ENCODE measurements around the gene KCNQ1OT1. TPM values are rescaled to one million over a fixed set of nuclear protein-coding genes. Genes with fewer than 3 reads are reported as not detected.

The KCNQ1OT1 gene
- total RNA-seq, 1 experiment from 2014 or later, result 0.18 TPM

DNA sequence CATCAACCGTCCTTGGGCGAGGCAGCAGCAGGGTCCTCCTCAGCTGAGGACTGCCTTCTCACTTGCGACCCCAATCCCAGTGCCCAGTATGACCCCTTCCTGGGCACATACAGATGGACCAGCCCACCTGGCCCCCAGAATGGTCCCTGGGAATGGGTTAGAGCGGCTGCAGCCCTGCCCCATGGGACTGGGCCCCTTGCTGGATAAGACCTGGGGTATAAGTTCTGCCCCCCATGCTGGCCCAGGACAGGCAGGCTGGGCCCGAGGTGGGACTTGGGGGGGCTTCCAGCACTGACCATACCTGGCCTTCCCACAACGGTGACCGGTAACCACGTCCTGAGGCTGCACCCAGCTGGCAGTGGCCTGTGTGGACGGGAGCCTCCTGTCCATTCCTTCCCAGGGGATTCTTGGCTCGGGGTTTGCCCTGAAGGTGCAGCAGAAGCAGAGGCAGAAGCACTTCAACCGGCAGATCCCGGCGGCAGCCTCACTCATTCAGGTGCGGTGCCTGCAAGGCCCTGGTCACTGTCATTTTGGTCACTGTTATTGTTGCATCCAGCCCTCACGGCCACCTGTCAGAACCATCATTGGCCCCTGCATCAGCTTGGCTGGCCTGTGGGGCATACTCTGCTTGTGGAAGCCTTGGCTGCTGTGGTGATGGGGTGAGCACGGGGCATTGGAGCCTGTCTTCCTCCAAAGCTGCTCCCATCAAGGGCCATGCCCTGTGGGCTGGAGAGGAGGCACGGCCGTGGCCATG is 114.8 kb downstream of the KCNQ1OT1 start:
- DNase-seq (ENCODE audit: low read depth), result no peak

DNA sequence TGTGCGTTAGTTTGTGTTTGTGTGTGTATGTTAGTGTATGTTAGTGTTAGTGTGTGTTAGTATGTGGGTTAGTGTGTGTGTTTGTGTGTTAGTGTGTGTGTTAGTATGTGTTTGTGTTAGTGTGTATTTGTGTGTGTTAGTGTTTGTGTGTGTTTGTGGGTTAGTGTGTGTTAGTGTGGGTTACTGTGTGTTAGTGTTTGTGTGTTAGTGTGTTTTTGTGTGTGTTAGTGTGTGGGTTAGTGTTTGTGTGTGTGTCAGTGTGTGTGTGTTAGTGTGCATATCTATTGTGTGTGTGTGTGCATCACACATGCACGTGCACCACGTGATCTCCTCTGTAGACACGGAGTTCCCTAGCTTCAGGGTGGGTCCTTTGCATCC is 115.4 kb downstream of the KCNQ1OT1 start:
- DNase-seq (ENCODE audit: low read depth), result no peak

DNA sequence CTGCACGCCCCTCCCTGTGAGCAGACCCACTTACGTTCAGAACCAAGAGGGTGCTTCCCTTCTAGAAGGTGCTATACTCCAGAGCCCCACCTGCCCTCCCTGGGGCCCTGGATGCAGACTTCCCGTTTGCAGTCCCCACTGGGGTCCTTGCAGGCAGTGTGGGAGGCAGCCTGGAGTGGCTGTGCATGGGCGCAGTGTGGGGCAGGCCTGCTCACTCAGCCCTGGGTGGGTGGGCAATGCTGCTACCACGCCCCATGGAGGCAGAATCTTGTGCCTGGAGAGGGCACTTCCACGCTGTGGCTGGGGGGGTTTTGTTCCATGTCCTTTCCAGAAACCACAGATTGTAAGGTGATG is 116.2 kb downstream of the KCNQ1OT1 start:
- DNase-seq (ENCODE audit: low read depth), result no peak

DNA sequence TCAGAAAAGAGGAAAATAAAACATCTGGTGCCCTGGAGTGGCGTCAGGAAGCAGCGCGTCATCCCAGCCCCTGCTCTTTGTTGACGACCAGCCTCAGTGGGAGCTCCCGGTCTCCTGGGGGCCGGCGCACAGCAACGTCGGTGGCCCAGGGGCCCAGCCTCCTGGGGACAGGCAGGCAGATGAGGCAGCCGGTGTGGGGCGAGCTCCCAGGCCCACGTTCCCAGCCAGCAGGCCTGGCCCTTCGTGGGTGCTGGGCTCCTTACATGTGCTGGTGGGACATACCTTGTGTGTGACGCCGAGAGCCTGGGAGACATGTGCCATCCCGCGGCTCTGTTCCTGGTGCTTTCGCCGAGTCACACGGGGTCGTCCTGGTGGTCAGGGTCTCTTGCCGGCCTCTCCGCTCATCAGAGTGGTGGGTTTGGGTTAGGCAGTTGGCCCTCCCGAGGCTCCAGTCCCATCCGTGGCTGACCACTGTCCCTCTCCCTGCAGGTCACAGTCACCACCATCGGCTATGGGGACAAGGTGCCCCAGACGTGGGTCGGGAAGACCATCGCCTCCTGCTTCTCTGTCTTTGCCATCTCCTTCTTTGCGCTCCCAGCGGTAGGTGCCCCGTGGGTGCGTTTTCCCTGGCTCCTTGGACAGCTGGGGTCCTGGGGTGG is 116.7 kb downstream of the KCNQ1OT1 start:
- DNase-seq (ENCODE audit: low read depth), result no peak

DNA sequence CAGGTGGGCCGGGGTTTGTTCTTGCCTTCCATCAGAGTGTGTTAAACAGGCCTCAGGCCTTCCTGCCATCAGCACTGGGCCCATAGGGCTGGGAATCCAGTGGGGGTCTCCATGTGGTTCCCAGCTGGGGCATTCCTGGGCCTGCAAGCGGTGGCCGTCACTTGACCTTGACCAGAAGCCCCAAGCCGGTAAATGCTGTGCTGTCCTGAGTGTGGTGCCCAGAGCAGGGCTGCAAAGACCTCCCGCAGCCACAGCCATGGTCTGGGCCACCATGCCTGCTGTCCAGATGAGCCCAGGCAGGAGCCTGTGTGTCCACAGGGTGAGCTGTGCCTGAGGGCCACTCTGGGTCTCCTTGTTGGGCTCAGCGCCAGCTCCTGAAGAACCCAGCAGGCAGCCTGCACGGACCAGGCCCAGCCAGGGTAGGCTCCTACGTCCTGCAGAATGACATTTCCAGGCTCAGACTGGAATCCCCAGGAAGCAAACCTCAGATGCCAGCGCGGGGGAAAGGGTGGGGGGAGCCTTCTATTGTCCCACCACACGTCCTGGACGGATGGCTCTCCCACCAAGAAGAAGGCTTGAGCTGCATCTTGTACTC is 117.3 kb downstream of the KCNQ1OT1 start:
- DNase-seq (ENCODE audit: low read depth), result no peak

DNA sequence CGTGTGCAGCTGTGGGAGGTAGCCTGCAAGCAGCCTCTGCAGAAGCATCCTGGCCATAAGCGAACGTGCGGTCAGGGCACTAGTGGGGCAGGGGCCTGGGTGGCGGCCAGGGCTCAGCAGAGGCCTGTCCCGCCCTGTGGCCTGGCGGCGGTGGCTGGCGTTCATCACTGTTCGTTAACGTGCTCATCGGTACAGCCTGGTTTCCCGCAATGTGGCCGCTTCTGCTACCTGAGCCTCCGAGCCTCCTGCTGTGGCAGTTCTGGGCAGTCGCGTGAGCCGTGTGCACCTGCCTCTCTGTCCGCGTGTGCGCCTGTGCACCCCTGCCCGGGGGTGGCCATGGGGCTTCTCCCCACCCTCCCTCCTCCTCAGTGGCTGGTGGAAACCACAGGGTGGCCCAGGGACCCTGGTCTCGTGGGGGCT is 117.9 kb downstream of the KCNQ1OT1 start:
- no peak for DNase-seq (ENCODE audit: low read depth)

DNA sequence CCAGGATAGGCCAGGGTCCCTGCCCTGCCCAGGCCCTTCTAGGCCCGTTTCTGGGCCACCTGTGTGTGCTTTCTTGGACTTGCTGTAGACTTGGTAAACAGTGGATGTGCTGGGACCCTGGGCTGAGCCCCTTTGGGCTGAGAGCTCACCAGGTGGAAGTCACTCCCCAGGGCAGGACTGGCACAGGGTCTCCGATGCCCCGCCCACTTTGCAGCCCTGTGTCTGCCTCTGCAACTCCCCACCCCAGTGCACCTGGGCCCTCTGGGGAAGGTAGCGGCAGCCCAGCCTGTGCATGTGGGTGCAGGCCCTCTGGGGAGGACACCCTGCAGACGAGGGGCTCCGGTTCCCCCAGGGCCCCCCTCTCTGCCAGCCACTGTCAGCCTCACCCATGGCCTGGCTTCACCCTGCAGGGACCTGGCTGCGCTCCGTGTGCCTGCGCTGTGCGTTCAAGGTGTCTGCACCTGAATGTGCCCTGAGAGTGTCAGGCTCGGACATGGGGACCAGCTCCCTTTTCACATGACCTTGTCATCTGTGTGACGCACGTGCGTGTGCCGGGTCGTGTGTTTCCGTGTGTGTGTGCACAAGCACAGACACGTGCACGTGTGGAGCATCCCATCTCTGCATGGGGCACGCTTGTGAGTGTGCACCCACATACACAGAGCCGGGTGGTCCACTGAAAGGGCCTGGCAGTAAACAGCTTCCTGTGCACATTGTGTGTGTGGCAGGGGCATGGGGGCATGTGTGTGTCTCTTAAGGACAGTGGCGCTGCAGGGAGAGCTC is 118.5 kb downstream of the KCNQ1OT1 start:
- no peak for DNase-seq (ENCODE audit: low read depth)

DNA sequence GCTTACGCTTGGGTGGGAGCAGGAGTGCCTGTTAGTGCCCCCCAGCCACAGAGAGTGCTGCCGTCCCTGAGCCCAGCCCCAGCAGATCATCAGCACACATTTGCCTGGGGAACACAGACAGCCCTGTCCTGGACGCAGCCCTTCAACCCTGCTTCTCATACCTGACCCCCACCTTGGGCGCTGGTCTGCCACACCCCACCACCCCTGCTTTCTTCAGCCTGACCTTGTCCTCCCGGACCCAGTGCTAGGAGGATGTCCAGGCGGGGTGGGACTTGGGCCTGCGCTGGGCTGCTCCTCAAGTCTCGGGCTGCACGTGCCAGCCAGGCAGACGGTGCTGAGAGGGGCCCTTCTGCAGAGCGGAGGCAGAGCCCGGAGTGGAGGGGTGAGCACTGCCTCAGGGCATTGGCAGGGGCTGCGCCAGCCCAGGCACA is 119.2 kb downstream of the KCNQ1OT1 start:
- no peak for DNase-seq (ENCODE audit: low read depth)

DNA sequence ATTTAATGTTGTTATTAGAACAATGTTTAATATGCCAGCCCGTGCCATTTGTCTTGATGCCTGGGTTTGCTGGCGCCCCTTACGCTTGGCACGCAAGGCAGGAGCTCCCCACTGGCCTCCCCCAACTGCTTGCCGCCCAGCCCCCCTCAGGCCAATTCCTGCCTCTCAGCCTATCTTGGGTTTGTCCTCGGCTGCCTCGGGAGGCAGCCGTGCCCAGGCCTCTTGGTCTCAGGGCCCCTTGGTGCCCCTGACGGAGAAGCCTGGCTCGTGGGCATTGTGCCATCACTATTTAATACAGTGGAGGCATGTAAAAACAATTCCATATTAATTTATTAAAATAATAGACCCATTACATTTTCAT is 119.8 kb downstream of the KCNQ1OT1 start:
- no peak for DNase-seq (ENCODE audit: low read depth)

DNA sequence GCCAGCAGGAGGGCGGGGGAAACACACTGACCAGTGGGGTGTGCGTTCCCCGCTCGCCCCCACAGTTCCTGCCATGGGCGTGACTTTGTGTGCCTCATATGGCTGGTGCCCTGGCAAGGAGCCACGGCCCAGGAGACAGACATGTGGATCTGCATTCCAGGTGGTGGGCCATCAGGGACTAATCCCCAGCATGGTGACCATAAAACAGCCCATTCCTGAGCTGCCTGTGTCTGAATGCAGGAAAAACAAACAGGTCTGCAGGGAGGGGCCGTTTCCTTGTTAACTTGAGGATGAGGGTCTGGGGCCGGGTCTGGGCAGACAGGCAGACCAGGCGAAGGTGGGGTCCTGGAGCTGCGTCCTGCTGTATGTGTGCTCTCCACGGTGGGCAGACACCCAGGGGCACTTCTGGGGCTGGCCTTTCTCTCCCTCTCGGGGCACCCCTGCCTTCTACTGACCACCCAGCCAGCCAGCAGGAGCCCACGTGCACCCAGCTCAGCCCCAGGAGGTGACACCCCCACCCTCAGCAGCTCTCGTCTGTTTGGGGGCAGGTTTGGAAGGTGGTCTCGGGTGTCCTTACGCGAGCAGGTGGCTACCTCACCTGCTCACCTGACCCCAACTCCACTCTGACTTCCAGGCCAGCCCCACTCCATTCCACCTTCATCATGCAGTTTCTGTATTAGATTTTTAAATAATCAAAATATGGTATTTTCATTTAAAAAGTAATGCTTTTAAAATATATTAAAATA is 120.3 kb downstream of the KCNQ1OT1 start:
- DNase-seq (ENCODE audit: low read depth), result no peak

DNA sequence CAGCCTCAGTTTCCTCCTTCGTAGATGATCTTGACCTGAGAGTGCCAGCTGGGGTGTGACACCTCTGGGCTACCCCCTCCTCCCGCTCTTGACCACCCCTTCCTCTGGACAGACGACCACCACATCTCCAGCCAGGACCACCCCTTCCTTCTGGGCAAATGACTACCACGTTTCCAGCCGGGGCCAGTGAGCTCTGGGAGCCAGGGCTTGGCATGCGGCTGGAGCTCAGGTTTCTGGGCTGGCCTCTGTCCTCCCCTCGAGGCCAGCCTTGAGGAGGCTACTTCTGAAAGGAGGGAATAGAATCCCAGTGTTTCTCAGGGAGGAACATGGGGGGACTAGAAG is 120.9 kb downstream of the KCNQ1OT1 start:
- DNase-seq (ENCODE audit: low read depth), result no peak

DNA sequence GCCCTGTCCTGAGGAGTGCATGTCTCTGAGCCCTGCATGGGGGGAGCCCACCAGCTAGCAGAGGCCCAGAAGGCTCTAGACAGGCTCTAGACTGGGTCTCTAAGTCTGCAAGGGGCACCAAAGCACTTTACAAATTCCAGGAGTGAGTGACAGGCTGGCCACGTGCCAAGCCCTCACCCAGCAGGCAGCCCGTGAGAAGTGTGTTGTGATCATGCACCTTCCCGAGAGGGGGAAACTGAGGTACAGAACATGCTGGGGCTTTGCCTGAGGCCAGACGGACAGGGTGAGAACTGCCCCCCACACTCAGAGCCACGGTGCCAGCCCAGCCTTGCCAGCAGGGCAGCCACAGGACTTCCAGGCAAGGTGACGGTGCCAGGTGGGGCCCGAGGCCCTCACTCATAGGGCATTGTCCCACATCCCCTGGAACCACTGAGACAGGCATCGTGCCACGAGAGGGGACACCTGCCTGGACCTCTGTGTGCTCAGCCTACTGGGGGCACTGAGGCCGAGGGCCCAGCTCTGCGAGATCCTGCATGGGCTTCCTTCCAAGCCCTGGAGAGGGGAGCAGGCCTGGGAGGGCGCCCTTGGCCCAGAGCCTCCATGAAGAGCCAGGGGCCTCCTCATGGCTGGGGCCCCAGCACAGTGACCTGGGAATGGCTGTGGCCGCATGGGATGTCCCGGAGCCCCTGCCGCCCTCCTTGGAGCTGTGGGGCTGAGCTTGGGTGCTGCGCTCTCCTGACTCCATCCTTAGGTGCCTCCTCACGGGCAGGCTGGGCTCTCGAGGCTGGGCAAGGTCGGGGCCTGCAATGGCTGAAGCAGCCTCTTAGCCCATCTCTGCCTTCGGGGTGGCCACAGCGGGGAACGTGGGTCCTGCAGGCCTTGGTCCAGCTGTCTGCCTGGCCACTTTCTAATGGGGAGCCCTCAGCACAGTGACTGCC is 121.5 kb downstream of the KCNQ1OT1 start:
- DNase-seq (ENCODE audit: low read depth), result no peak

DNA sequence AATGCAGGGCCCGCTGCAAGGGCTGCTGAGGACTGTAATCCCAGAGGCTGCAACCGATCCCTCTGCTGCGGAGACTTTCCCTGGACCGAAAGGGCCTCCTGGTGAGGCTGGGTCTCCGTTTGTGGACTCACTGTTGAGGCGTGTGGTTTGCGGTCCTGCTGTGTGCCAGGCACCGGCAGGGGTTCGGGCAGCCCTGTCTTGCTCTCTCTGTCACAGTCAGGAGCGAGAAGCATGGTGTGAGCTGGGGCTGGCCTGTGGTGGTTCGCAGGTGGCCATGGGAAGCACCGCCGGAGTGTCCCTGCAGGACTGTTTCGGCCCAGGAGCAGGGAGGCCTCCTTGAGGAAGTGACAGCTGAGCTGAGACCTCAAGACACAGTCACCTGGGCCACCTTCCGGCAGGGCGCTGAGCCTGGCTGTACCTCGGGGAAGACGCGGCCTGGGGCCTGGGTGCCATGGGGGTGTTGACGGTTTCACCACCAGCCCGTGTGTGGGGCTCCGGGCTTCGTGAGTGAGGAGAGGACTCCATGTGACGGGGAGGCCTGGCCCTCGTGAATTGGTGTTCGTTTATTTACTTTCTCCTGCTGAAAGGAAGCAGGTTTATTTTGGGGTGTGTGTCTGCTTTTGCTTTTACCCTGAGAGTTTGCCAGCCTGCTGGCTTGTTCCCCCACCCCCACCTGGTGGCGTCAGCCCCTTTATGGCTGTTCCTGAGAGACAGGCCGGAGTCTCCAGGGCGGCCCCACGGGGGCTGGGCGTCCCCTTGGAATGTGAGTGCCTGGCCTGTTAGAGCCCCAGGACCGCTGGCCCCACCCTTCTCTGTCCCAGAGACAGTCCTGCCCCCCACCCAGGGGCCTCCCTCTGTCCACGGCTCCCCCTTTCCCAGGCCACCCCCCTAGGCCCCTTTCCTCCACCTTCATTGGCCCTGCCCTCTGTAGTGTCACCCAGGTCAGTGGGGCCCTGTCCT is 122.5 kb downstream of the KCNQ1OT1 start:
- no peak for DNase-seq (ENCODE audit: low read depth)

DNA sequence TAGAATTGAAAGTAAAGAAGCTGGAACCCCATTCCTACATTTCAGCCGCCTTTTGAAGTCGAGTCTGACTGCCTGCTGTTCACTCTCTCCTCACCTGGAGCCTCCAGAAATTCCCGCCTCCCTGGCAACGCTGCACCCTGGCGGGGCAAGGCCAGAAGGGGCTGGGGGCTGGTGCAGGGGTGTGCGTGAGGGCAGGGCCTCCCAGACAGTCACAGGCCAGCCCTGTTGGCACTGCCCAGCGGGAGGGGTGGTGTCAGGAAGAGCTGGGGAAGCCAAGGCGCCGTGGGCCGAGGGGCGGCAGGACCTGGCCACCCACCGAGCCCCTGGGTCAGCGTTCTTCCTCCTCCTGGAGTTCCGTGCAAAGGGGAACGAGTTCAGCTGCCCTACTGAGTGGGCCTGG is 123.2 kb downstream of the KCNQ1OT1 start:
- no peak for DNase-seq (ENCODE audit: low read depth)

DNA sequence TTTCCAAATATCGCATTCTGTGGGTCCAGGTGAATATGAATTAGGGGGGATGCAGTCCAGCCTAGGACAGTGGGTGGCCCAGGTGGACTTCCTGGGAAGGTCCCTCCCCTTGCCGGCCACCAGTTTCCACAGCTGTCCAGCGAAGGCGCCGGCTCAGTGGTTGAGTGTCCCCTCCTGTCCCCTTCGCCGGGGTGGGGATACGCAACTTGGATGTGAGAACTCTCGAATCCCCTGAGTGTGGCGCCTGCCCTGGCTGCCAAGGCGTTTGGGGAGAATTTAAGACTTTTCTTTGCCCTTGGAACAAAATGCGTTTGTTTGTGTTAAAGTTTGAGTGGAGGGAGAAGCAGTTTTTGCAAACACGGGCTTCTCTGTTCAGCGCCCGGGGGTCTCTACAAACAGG is 123.7 kb downstream of the KCNQ1OT1 start:
- no peak for DNase-seq (ENCODE audit: low read depth)

DNA sequence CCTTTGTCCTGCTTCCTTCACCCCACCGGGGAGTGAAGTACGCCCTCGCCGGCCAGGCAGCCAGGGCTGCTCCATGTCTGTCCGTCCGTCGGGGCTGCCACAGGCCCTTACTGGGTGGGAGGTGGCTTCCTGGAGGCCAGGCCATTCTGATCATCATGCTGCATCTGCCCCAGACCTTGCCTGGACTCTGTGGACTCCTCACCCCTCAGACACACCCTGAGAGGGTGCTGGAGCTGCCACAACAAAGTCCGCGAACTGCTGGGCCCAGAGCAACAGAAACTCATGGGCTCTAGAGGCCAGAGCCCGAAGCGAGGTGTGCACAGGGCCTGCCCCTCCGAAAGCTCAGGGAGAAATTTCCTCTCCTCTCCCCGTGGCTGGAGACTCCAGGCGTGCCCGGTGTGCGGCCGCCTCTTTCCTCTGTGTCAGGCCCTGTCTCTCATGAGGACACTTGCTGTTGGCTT is 124.2 kb downstream of the KCNQ1OT1 start:
- no peak for DNase-seq (ENCODE audit: low read depth)

DNA sequence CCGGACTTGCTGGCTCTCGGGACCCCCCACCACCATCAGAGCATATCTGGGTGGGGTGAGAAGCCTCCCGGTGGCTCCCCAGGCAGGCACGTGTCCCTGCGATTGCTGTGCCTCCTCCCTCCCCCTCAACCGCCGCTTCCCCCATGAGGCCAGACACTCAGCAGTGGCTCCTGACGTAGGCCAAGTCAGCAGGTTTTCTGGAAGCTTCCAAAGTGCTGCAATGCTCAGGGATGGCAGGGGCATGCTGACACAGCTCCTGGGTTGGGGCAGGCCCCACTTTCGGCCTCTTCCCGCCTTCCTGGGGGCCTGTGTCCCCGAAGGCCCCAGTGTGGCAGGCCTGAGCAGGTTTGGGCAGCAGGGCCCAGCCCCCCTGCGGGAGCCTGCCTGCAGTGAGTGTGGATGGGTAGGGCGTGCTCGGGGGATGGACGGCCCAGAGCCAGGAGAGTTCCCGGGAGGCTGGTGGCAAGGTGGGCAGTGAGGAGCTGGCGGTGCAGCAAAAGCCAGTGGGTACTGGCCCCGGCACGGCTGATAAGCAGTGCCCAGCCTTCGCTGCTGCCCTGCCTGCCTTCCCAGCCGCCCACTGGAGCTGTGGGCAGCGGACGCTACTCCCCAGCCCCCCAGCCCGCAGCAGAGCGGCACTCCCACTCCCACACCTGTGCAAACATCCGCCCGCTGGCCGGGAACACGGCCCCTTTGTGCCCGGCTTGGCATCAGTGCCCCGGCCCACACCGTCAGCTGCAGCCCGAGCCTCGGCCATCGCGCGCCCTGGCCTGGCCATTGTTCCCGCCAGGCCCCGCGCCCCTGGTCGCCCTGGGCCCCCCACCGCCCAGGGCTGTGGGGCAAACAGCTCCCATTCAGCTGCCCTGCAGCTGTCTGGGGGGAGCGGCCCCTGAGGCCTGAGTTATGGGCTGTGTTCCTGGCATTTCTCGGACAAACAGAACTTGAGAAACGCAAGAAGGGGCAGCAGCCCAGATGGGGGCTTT is 125.0 kb downstream of the KCNQ1OT1 start:
- DNase-seq (ENCODE audit: low read depth), result no peak

DNA sequence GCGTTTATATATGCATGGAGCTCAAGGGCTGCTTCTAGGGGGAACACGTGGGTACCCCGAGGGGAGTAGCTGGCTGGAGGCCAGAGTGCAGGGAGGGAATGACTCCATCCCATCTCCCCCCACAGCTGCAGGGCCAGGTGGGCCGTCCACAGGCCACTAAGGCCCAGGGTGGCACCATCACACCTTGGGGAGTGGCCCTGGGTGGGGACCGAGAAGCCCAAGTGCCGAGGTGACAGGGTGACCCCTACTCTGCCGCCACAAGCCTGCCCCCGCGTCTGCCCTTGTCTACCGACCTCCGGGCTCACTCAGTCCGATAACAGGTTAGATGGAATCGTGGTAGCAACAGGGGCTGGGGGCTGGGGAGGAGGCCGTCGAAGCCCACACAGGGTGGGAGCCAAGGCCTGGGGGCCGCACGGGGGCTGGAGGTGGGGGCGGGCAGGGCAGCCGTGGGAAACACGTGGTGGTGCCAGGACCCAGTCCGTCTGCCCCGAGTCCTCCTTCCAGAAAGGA is 125.7 kb downstream of the KCNQ1OT1 start:
- no peak for DNase-seq (ENCODE audit: low read depth)
